ENCODE data around the gene EIF4G1. TPM values are rescaled to one million over a fixed set of nuclear protein-coding genes. Genes with fewer than 3 reads are reported as not detected.
A peak's percentile ranks its signal among the peaks of the same experiment; 100 is the strongest.
"Not testable (repeated sequence)": the region's sequence is repeated elsewhere in the genome, so short reads cannot be mapped to it uniquely, and the experiment has no call there.

EIF4G1 gene, protein sequence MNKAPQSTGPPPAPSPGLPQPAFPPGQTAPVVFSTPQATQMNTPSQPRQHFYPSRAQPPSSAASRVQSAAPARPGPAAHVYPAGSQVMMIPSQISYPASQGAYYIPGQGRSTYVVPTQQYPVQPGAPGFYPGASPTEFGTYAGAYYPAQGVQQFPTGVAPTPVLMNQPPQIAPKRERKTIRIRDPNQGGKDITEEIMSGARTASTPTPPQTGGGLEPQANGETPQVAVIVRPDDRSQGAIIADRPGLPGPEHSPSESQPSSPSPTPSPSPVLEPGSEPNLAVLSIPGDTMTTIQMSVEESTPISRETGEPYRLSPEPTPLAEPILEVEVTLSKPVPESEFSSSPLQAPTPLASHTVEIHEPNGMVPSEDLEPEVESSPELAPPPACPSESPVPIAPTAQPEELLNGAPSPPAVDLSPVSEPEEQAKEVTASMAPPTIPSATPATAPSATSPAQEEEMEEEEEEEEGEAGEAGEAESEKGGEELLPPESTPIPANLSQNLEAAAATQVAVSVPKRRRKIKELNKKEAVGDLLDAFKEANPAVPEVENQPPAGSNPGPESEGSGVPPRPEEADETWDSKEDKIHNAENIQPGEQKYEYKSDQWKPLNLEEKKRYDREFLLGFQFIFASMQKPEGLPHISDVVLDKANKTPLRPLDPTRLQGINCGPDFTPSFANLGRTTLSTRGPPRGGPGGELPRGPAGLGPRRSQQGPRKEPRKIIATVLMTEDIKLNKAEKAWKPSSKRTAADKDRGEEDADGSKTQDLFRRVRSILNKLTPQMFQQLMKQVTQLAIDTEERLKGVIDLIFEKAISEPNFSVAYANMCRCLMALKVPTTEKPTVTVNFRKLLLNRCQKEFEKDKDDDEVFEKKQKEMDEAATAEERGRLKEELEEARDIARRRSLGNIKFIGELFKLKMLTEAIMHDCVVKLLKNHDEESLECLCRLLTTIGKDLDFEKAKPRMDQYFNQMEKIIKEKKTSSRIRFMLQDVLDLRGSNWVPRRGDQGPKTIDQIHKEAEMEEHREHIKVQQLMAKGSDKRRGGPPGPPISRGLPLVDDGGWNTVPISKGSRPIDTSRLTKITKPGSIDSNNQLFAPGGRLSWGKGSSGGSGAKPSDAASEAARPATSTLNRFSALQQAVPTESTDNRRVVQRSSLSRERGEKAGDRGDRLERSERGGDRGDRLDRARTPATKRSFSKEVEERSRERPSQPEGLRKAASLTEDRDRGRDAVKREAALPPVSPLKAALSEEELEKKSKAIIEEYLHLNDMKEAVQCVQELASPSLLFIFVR (N-terminal part only)
- 100 to 1,000 TPM; 173 to 248 (median 192) TPM for total RNA-seq

DNA sequence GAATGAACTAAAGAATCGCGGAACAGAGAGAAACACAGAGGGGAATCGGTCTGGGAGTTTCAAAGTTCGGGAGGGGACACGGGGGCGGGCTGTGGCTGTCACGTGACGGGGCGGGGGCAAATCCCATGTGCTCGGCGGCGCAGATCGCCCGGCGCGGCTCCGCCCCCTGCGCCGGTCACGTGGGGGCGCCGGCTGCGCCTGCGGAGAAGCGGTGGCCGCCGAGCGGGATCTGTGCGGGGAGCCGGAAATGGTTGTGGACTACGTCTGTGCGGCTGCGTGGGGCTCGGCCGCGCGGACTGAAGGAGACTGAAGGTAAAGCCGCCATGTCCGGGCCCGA is at the start of gene EIF4G1:
Gene EIF4G1 (plus strand): TSS at position 244 of the 337 bp plus-strand sequence. CDS start 1,191 bp downstream, outside the sequence.
- Histone ChIP-seq H3K27me3 (no peaks in the 10 kb centered on the region), H3K4me3 (peak within 1 kb of the TSS; percentile 48 to 98 (median 88)), H3K9me3 (no peaks in the 10 kb centered on the region), H3K36me3 (peaks cover 0 to 28% (median 0%) of the 10 kb centered on the region in 3 donors), H3K27ac (peak within 1 kb of the TSS; percentile 84 to 99 (median 97)), H3K4me1 (peaks cover 0 to 44% (median 26%) of the 10 kb centered on the region in 4 donors)
- TF ChIP-seq EP300 (IDR thresholded peaks at IDR 0.05) = peak in 1 of 2 donors; percentile 74
- TF ChIP-seq POLR2A (IDR thresholded peaks at IDR 0.05) = peak in 1 of 2 donors; percentile 75
- TF ChIP-seq, protein P1, sequence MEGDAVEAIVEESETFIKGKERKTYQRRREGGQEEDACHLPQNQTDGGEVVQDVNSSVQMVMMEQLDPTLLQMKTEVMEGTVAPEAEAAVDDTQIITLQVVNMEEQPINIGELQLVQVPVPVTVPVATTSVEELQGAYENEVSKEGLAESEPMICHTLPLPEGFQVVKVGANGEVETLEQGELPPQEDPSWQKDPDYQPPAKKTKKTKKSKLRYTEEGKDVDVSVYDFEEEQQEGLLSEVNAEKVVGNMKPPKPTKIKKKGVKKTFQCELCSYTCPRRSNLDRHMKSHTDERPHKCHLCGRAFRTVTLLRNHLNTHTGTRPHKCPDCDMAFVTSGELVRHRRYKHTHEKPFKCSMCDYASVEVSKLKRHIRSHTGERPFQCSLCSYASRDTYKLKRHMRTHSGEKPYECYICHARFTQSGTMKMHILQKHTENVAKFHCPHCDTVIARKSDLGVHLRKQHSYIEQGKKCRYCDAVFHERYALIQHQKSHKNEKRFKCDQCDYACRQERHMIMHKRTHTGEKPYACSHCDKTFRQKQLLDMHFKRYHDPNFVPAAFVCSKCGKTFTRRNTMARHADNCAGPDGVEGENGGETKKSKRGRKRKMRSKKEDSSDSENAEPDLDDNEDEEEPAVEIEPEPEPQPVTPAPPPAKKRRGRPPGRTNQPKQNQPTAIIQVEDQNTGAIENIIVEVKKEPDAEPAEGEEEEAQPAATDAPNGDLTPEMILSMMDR (IDR thresholded peaks at IDR 0.05) = no peak
- WGBS, 2 donors = 0 to 1% methylated on average over 17 to 35 of the region's 40 CpGs
- peak; percentile 92 to 95 for DNase-seq (ENCODE audit: low spot score in 2 of 2)

GRCh38 chr3:184267249-184267648 is 47.2 kb upstream of the EIF4G1 start:
- H3K27ac ChIP-seq; DNase-seq (ENCODE audit: low spot score in 2 of 2); H3K4me1 ChIP-seq; H3K9me3 ChIP-seq; H3K36me3 ChIP-seq; H3K4me3 ChIP-seq: not testable (repeated sequence)
- 81 to 95% methylated on average over 1 of the region's 1 CpG for WGBS, 2 donors
- H3K27me3 ChIP-seq = peaks cover 0 to 58% of the 10 kb centered on the region in 2 donors

DNA sequence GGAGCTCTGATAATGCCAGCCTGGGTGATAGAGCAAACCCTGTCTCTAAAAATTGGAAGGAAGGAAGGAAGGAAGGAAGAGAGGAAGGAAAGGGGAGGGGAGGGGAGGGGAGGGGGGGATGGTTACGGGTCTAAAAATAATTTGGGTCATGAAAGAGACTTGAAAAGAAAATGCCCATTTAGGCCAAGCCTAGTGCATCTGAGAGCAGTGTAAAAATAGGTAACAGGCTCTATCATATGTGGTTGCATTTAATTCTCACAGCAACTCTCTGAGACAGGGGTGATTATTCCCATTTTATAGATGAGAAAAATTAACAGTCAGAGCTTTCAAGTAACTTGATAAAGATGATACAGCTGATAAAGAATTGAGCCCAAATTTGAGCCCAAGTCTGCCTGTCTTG is 42.1 kb upstream of the EIF4G1 start:
- 44 to 48% methylated on average over 1 of the region's 1 CpG for WGBS, 2 donors
- H3K36me3 ChIP-seq = no peaks in the 10 kb centered on the region

GRCh38 chr3:184275381-184275701 is 39.1 kb upstream of the EIF4G1 start:
- no peaks in the 10 kb centered on the region for H3K36me3 ChIP-seq
- DNase-seq (ENCODE audit: low spot score in 2 of 2) = no peak
- TF ChIP-seq EP300 (IDR thresholded peaks at IDR 0.05) (no peak), POLR2A (IDR thresholded peaks at IDR 0.05) (no peak)
- TF ChIP-seq, protein P1 (IDR thresholded peaks at IDR 0.05) = no peak
- H3K4me1 ChIP-seq = peaks cover 0 to 4% (median 0%) of the 10 kb centered on the region in 4 donors
- H3K4me3 ChIP-seq = no peak overlapping the region
- peaks cover 0 to 6% (median 0%) of the 10 kb centered on the region in 4 donors for H3K9me3 ChIP-seq
- H3K27me3 ChIP-seq = peaks cover 0 to 50% of the 10 kb centered on the region in 2 donors
- no peak overlapping the region for H3K27ac ChIP-seq
- 67 to 69% methylated on average over 12 of the region's 12 CpGs for WGBS, 2 donors

More for the DNA sequence above, 42.1 kb upstream of the EIF4G1 start:
- H3K27ac ChIP-seq = no peak overlapping the region
- DNase-seq (ENCODE audit: low spot score in 2 of 2) = no peak
- H3K27me3 ChIP-seq = peaks cover 0 to 55% of the 10 kb centered on the region in 2 donors
- H3K4me3 ChIP-seq = no peak overlapping the region
- H3K4me1 ChIP-seq = peaks cover 0 to 4% (median 0%) of the 10 kb centered on the region in 4 donors
- H3K9me3 ChIP-seq = peaks cover 0 to 6% (median 0%) of the 10 kb centered on the region in 4 donors
- TF ChIP-seq EP300 (IDR thresholded peaks at IDR 0.05) = no peak
- TF ChIP-seq POLR2A (IDR thresholded peaks at IDR 0.05) = no peak
- TF ChIP-seq, protein P1 (IDR thresholded peaks at IDR 0.05) = no peak
